NT2/D1 (cell line): Measurements from ENCODE around the gene INSIG1.

ENCODE experiments used
- SUZ12 ChIP-seq: IDR thresholded peaks from 2 replicates; pipeline ENCODE4 v1.6.1; 2011; ENCODE audit not compliant: insufficient read length, insufficient read depth; ENCODE audit errors: extremely low read depth
- YY1 ChIP-seq: IDR thresholded peaks from 2 replicates; pipeline ENCODE4 v1.6.1; 2011; ENCODE audit not compliant: insufficient read length, insufficient read depth
- ZNF274 ChIP-seq: IDR thresholded peaks from 2 replicates; pipeline ENCODE4 v1.6.1; 2011; ENCODE audit warnings: mild to moderate bottlenecking, low read depth, low read length

DNA sequence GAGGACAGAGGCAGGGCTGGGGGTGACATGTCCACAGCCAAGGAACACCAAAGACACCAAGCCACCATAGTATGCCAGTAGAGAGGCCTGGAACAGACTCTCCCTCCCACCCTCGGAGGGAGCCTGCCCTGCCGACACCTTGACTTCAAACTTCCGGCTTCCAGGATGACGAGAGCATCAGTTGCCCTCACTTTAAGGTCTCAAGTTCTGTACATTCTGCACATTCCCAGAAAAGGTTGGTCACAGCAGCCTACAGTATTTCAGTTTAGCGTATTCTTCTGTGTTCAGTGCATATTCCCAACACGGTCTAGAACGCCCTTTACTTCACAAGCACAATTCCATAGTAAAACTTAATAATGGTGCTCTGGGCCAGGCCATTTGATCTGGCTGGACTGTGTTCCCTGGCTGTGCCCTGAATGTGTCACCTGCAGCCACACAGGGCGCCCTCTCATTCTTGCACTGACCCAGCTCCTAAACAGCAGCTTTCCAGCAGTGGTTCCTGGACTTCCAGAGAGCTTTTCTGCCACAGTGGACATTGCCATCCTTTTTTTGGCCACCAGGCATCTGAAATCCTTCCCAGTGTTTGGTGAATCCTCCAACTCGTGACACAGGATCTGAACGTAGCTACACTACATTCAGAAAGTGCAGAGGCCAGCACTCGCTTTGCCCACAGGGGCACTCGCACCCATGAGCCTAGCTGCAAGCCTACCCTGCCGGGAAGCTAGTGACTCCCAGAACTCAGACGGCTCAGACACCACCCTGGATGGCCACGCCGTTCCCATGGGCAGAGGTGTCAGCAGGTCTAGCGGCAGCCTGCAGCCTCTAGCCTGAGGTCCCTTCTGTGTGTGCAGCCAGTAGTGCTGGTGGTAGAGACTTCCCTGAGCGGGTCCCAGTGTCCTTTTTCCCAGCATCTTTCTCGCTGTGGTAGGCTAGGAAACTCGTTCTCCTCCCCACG lies 36.4 kb upstream of the INSIG1 start:
- TF ChIP-seq YY1 (no peak), ZNF274 (no peak), SUZ12 (no peak)
